Mesenchymal stem cell (in vitro differentiated cells and primary cell): ENCODE measurements around the gene GLP1R.

Experiments used
- DNase-seq: peaks from one replicate; pipeline ENCODE4 v3.0.0-alpha.2; 2013
- H2AFZ ChIP-seq: one replicate; pipeline ENCODE4 v1.6.1; 2013; ENCODE audit warnings: low read depth, mild to moderate bottlenecking, control low read depth, inconsistent platforms, low read length, moderate library complexity
- H2AK5ac ChIP-seq: 2 replicates; pipeline ENCODE4 v1.6.1; 2013; ENCODE audit warnings: low read length, moderate library complexity, mild to moderate bottlenecking, inconsistent platforms; ENCODE audit not compliant: severe bottlenecking
- H2BK120ac ChIP-seq: one replicate; pipeline ENCODE4 v1.6.1; 2013; ENCODE audit warnings: low read depth, mild to moderate bottlenecking, inconsistent platforms, low read length, moderate library complexity
- H2BK12ac ChIP-seq, 2 experiments: one replicate each; pipeline ENCODE4 v1.6.1; 2013; ENCODE audit warnings: inconsistent platforms in 2 of 2, low read length in 2 of 2, mild to moderate bottlenecking in 2 of 2, moderate library complexity in 2 of 2, control low read depth in 1 of 2
- H2BK15ac ChIP-seq: one replicate; pipeline ENCODE4 v1.6.1; 2013; ENCODE audit warnings: mild to moderate bottlenecking, low read depth, inconsistent platforms; ENCODE audit not compliant: poor library complexity, severe bottlenecking
- H2BK5ac ChIP-seq: 2 replicates; pipeline ENCODE4 v1.6.1; 2013; ENCODE audit warnings: low read depth, mild to moderate bottlenecking, low read length, control low read depth, inconsistent platforms; ENCODE audit not compliant: poor library complexity, severe bottlenecking
- H3K14ac ChIP-seq, 2 experiments: one replicate each; pipeline ENCODE4 v1.6.1; 2013; ENCODE audit warnings: inconsistent platforms in 2 of 2, low read length in 2 of 2, control low read depth in 1 of 2, mild to moderate bottlenecking in 1 of 2, moderate library complexity in 1 of 2
- H3K18ac ChIP-seq, 2 experiments: one replicate each; pipeline ENCODE4 v1.6.1; 2013; ENCODE audit warnings: inconsistent platforms in 2 of 2, low read length in 2 of 2, control low read depth in 1 of 2, low read depth in 1 of 2, mild to moderate bottlenecking in 1 of 2
- H3K23ac ChIP-seq, 2 experiments: one replicate each; pipeline ENCODE4 v1.6.1; 2013; ENCODE audit warnings: inconsistent platforms in 2 of 2, low read length in 2 of 2, mild to moderate bottlenecking in 2 of 2, moderate library complexity in 2 of 2, control low read depth in 1 of 2
- H3K27ac ChIP-seq: 2 replicates; pipeline ENCODE4 v1.5.1; 2013; ENCODE audit warnings: mild to moderate bottlenecking, moderate library complexity, low read length, control low read depth, inconsistent platforms; ENCODE audit not compliant: poor library complexity, severe bottlenecking
- H3K27me3 ChIP-seq, 2 experiments: 2 replicates each; pipeline versions ENCODE4 v1.6.1 to v1.7.0; 2013; ENCODE audit warnings: low read length in 2 of 2, mild to moderate bottlenecking in 2 of 2, moderate library complexity in 2 of 2, control low read depth in 1 of 2, inconsistent platforms in 1 of 2; ENCODE audit not compliant: control insufficient read depth in 1 of 2, insufficient read depth in 1 of 2
- H3K36me3 ChIP-seq, 2 experiments: 2 replicates each; pipeline versions ENCODE4 v1.6.1 to v1.7.0; 2013; ENCODE audit warnings: low read length in 2 of 2, control low read depth in 1 of 2, inconsistent platforms in 1 of 2, low read depth in 1 of 2, mild to moderate bottlenecking in 1 of 2; ENCODE audit not compliant: insufficient read depth in 2 of 2, control insufficient read depth in 1 of 2
- H3K4ac ChIP-seq, 2 experiments: one replicate each; pipeline ENCODE4 v1.6.1; 2013; ENCODE audit warnings: inconsistent platforms in 2 of 2, low read length in 2 of 2, mild to moderate bottlenecking in 2 of 2, moderate library complexity in 2 of 2, control low read depth in 1 of 2, low read depth in 1 of 2
- H3K4me1 ChIP-seq: 2 replicates; pipeline ENCODE4 v1.6.1; 2013; ENCODE audit warnings: low read depth, low read length, control low read depth; ENCODE audit not compliant: control insufficient read depth, insufficient read depth
- H3K4me2 ChIP-seq: 2 replicates; pipeline ENCODE4 v1.6.1; 2013; ENCODE audit warnings: low read length, mild to moderate bottlenecking, inconsistent platforms; ENCODE audit not compliant: poor library complexity, severe bottlenecking
- H3K4me3 ChIP-seq, 2 experiments: 2 replicates each; pipeline versions ENCODE4 v1.5.1 to v1.7.0; 2013; ENCODE audit warnings: low read length in 2 of 2, mild to moderate bottlenecking in 2 of 2, control low read depth in 1 of 2, low read depth in 1 of 2; ENCODE audit not compliant: insufficient read depth in 1 of 2
- H3K79me1 ChIP-seq: replicated peaks from 2 replicates; pipeline ENCODE4 v1.6.1; 2013; ENCODE audit warnings: mild to moderate bottlenecking, control low read depth, low read length, inconsistent platforms; ENCODE audit not compliant: poor library complexity, severe bottlenecking
- H3K9ac ChIP-seq: 2 replicates; pipeline ENCODE4 v1.7.0; 2013; ENCODE audit warnings: mild to moderate bottlenecking, low read length, moderate library complexity
- H3K9me3 ChIP-seq: 2 replicates; pipeline ENCODE4 v1.7.0; 2013; ENCODE audit warnings: mild to moderate bottlenecking, low read length; ENCODE audit not compliant: control insufficient read depth
- H4K8ac ChIP-seq: one replicate; pipeline ENCODE4 v1.6.1; 2013; ENCODE audit warnings: inconsistent platforms, mild to moderate bottlenecking, low read length, moderate library complexity
- H4K91ac ChIP-seq: one replicate; pipeline ENCODE4 v1.6.1; 2013; ENCODE audit warnings: mild to moderate bottlenecking, low read length, inconsistent platforms
- WGBS: methylation state at CpG from one replicate; pipeline ENCODE4 v1.1.7; 2013; ENCODE audit warnings: mixed read lengths; 5-methylcytosine and 5-hydroxymethylcytosine counted together

Gene GLP1R

GRCh38 chr6:39021041-39021440, 27.5 kb upstream of the GLP1R start:
- no peak overlapping the region for H2BK5ac ChIP-seq
- no peak overlapping the region for H3K4me3 ChIP-seq
- no peak overlapping the region for H3K23ac ChIP-seq
- no peak overlapping the region for H2BK12ac ChIP-seq
- H3K4me2 ChIP-seq: no peak overlapping the region
- peaks cover 3% of the 10 kb centered on the region for H3K4me1 ChIP-seq
- no peak for DNase-seq
- H2BK120ac ChIP-seq: no peak overlapping the region
- no peaks in the 10 kb centered on the region for H3K9me3 ChIP-seq
- H3K18ac ChIP-seq: no peak overlapping the region
- H3K79me1 ChIP-seq: no peaks in the 10 kb centered on the region
- H3K36me3 ChIP-seq: no peaks in the 10 kb centered on the region
- no peak overlapping the region for H3K9ac ChIP-seq
- no peak overlapping the region for H3K27ac ChIP-seq
- no peak overlapping the region for H2BK15ac ChIP-seq
- H3K27me3 ChIP-seq: peaks cover 14 to 44% of the 10 kb centered on the region in 2 experiments
- no peak overlapping the region for H4K91ac ChIP-seq
- H3K4ac ChIP-seq: no peak overlapping the region
- no peak overlapping the region for H3K14ac ChIP-seq
- 67% methylated on average over 2 of the region's 2 CpGs for WGBS
- no peak overlapping the region for H4K8ac ChIP-seq
- no peak overlapping the region for H2AK5ac ChIP-seq
- H2AFZ ChIP-seq: no peak overlapping the region

GRCh38 chr6:39021779-39022178, 26.8 kb upstream of the GLP1R start:
- WGBS: no CpG with 5 or more reads among the region's 1 CpG
- no peak overlapping the region for H2AFZ ChIP-seq
- H3K4me2 ChIP-seq: no peak overlapping the region
- H3K4me3 ChIP-seq: no peak overlapping the region
- no peak overlapping the region for H4K91ac ChIP-seq
- H3K9me3 ChIP-seq: no peaks in the 10 kb centered on the region
- H3K4me1 ChIP-seq: peaks cover 3% of the 10 kb centered on the region
- H3K14ac ChIP-seq: no peak overlapping the region
- no peak overlapping the region for H4K8ac ChIP-seq
- DNase-seq: no peak
- H2AK5ac ChIP-seq: no peak overlapping the region
- H3K27me3 ChIP-seq: peaks cover 14 to 49% of the 10 kb centered on the region in 2 experiments
- no peaks in the 10 kb centered on the region for H3K79me1 ChIP-seq
- H3K9ac ChIP-seq: no peak overlapping the region
- no peak overlapping the region for H2BK15ac ChIP-seq
- no peaks in the 10 kb centered on the region for H3K36me3 ChIP-seq
- H3K23ac ChIP-seq: no peak overlapping the region
- no peak overlapping the region for H3K4ac ChIP-seq
- no peak overlapping the region for H3K18ac ChIP-seq
- no peak overlapping the region for H2BK120ac ChIP-seq
- no peak overlapping the region for H3K27ac ChIP-seq
- no peak overlapping the region for H2BK5ac ChIP-seq
- no peak overlapping the region for H2BK12ac ChIP-seq

GRCh38 chr6:39026175-39026574, 22.4 kb upstream of the GLP1R start:
- no peak overlapping the region for H3K18ac ChIP-seq
- H3K4me3 ChIP-seq: no peak overlapping the region
- no peak overlapping the region for H3K9ac ChIP-seq
- H3K79me1 ChIP-seq: no peaks in the 10 kb centered on the region
- H2BK5ac ChIP-seq: no peak overlapping the region
- H2BK12ac ChIP-seq: no peak overlapping the region
- no peak overlapping the region for H4K8ac ChIP-seq
- H3K27ac ChIP-seq: no peak overlapping the region
- no peak overlapping the region for H3K4me2 ChIP-seq
- no peak for DNase-seq
- no peak overlapping the region for H3K23ac ChIP-seq
- H3K27me3 ChIP-seq: peaks cover 4 to 59% of the 10 kb centered on the region in 2 experiments
- no peak overlapping the region for H2AFZ ChIP-seq
- H2BK15ac ChIP-seq: no peak overlapping the region
- no peak overlapping the region for H4K91ac ChIP-seq
- no peak overlapping the region for H2AK5ac ChIP-seq
- H3K9me3 ChIP-seq: no peaks in the 10 kb centered on the region
- H2BK120ac ChIP-seq: no peak overlapping the region
- no peak overlapping the region for H3K14ac ChIP-seq
- no peak overlapping the region for H3K4ac ChIP-seq
- 19% methylated on average over 2 of the region's 3 CpGs for whole genome bisulfite sequencing
- H3K36me3 ChIP-seq: no peaks in the 10 kb centered on the region
- peaks cover 3% of the 10 kb centered on the region for H3K4me1 ChIP-seq

GRCh38 chr6:39029156-39030011, 19.2 kb upstream of the GLP1R start:
- no peak overlapping the region for H2BK5ac ChIP-seq
- no peaks in the 10 kb centered on the region for H3K79me1 ChIP-seq
- no peak overlapping the region for H3K23ac ChIP-seq
- DNase-seq: peak; percentile 5
- no peak overlapping the region for H2BK120ac ChIP-seq
- no peaks in the 10 kb centered on the region for H3K9me3 ChIP-seq
- no peak overlapping the region for H3K4ac ChIP-seq
- no peak overlapping the region for H2BK12ac ChIP-seq
- H3K18ac ChIP-seq: no peak overlapping the region
- no peak overlapping the region for H3K9ac ChIP-seq
- no peak overlapping the region for H4K8ac ChIP-seq
- no peak overlapping the region for H2BK15ac ChIP-seq
- H3K27ac ChIP-seq: no peak overlapping the region
- H3K4me2 ChIP-seq: no peak overlapping the region
- no peak overlapping the region for H4K91ac ChIP-seq
- H3K36me3 ChIP-seq: no peaks in the 10 kb centered on the region
- H3K27me3 ChIP-seq: peaks cover 12 to 81% of the 10 kb centered on the region in 2 experiments
- no peak overlapping the region for H2AK5ac ChIP-seq
- no peak overlapping the region for H3K4me3 ChIP-seq
- no peak overlapping the region for H2AFZ ChIP-seq
- H3K14ac ChIP-seq: no peak overlapping the region
- 75% methylated on average over 11 of the region's 13 CpGs for WGBS
- no peaks in the 10 kb centered on the region for H3K4me1 ChIP-seq
